GM12801 (cell line): ENCODE results near the gene THOC1.

Experiments used
- CTCF ChIP-seq: IDR thresholded peaks from one replicate; pipeline ENCODE4 v1.5.1; 2011; ENCODE audit warnings: control low read depth; ENCODE audit not compliant: insufficient read length; ENCODE audit errors: extremely low read depth

The THOC1 gene

GRCh38 chr18:272650-273049 is 4.8 kb upstream of the THOC1 start:
- no peak for TF ChIP-seq CTCF

GRCh38 chr18:269480-270095 is 1.7 kb upstream of the THOC1 start:
- TF ChIP-seq CTCF = no peak

GRCh38 chr18:267380-267687 is 513 bp downstream of the THOC1 start:
- TF ChIP-seq CTCF = no peak

GRCh38 chr18:261398-262073 is 6.3 kb downstream of the THOC1 start:
- TF ChIP-seq CTCF = no peak

- no peak for TF ChIP-seq CTCF
Observed at GRCh38 chr18:260547-260946, 7.3 kb downstream of the THOC1 start.

GRCh38 chr18:255171-255570 is 12.7 kb downstream of the THOC1 start:
- TF ChIP-seq CTCF = no peak

GRCh38 chr18:253121-253520 is 14.7 kb downstream of the THOC1 start:
- TF ChIP-seq CTCF = no peak

- no peak for TF ChIP-seq CTCF
Observed at GRCh38 chr18:251572-251971, 16.3 kb downstream of the THOC1 start.
